BJ (cell line): ENCODE results near the gene CCDC141. TPM values are rescaled to one million over a fixed set of nuclear protein-coding genes. Genes with fewer than 3 reads are reported as not detected.

ENCODE experiments used
- CTCF ChIA-PET: fragments of 350-600 bp; formaldehyde crosslinking; extraction: SDS; loops from one replicate; lab custom pipeline; 2021; ENCODE audit warnings: antibody characterized with exemption, inconsistent platforms; lab: Yijun Ruan, JAX
- POLR2A ChIA-PET: fragments of 300-600 bp; sonication (Branson Sonifier 250); formaldehyde crosslinking; extraction: SDS; loops from one replicate; lab custom pipeline; 2021; ENCODE audit warnings: antibody characterized with exemption; lab: Charles Lee
- DNase-seq: peaks from one replicate; pipeline ENCODE4 v3.0.0-alpha.2; 2011; ENCODE audit warnings: low read depth
- H3K27me3 ChIP-seq: 2 replicates; pipeline ENCODE4 v1.6.0; 2011; ENCODE audit warnings: low read length; ENCODE audit not compliant: control insufficient read depth, insufficient read depth
- H3K36me3 ChIP-seq: 2 replicates; pipeline ENCODE4 v1.5.1; 2011; ENCODE audit warnings: low read length; ENCODE audit not compliant: control insufficient read depth, insufficient read depth
- H3K4me3 ChIP-seq: 2 replicates; pipeline ENCODE4 v1.5.1; 2011; ENCODE audit warnings: low read depth, mild to moderate bottlenecking, control low read depth, low read length
- polyA plus RNA-seq: library from polyadenylated mRNA; depleted of rRNA; stranded (reverse); fragments of >200 nt; gene quantifications from 2 replicates; pipeline ENCODE4 v1.2.3, GENCODE V29; 2011
- TF ChIP-seq, protein P1 (sequence below): IDR thresholded peaks from 2 replicates; pipeline ENCODE4 v1.5.1; 2011; ENCODE audit warnings: low read depth, mild to moderate bottlenecking, control low read depth, inconsistent platforms, low read length, moderate library complexity; ENCODE audit not compliant: insufficient read depth

The CCDC141 gene
- polyA plus RNA-seq, 1 experiment, result not detected

GRCh38 chr2:178934571-178934970 lies 115.4 kb downstream of the CCDC141 start:
- DNase-seq, result no peak

DNA sequence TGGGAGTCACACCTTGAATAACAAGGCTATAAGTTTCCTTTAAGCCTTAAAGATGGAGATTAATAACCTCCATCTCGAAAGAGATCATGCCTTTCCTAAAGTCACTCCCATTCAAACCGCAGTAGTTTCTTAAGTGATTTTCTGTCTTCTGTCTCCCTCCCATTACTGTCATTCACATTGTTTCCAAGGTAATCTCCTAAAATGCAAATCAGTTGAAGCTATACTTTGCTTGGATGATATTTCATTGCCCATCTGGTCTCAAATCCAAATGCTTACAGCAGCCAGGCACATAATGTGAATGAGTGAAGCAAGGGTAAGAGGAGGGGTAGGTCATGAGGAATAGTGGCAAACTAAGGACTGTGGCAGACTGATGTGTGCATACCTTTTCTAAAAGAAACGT lies 116.4 kb downstream of the CCDC141 start:
- Histone ChIP-seq H3K36me3 (no peaks in the 10 kb centered on the region), H3K4me3 (no peak overlapping the region), H3K27me3 (no peaks in the 10 kb centered on the region)
- ChIA-PET CTCF (interaction anchor here (1.4 kb wide), 1 partner anchor 15 kb away, joined by 3 read pairs; no protein-coding TSS in a partner anchor), POLR2A (no interaction called here)
- TF ChIP-seq, protein P1, sequence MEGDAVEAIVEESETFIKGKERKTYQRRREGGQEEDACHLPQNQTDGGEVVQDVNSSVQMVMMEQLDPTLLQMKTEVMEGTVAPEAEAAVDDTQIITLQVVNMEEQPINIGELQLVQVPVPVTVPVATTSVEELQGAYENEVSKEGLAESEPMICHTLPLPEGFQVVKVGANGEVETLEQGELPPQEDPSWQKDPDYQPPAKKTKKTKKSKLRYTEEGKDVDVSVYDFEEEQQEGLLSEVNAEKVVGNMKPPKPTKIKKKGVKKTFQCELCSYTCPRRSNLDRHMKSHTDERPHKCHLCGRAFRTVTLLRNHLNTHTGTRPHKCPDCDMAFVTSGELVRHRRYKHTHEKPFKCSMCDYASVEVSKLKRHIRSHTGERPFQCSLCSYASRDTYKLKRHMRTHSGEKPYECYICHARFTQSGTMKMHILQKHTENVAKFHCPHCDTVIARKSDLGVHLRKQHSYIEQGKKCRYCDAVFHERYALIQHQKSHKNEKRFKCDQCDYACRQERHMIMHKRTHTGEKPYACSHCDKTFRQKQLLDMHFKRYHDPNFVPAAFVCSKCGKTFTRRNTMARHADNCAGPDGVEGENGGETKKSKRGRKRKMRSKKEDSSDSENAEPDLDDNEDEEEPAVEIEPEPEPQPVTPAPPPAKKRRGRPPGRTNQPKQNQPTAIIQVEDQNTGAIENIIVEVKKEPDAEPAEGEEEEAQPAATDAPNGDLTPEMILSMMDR, result no peak
- no peak for DNase-seq

More at GRCh38 chr2:178934571-178934970, 115.4 kb downstream of the CCDC141 start:
- Histone ChIP-seq H3K27me3 (no peaks in the 10 kb centered on the region), H3K4me3 (no peak overlapping the region), H3K36me3 (no peaks in the 10 kb centered on the region)
- TF ChIP-seq, protein P1, result no peak
- ChIA-PET POLR2A (no interaction called here), CTCF (no interaction called here)

DNA sequence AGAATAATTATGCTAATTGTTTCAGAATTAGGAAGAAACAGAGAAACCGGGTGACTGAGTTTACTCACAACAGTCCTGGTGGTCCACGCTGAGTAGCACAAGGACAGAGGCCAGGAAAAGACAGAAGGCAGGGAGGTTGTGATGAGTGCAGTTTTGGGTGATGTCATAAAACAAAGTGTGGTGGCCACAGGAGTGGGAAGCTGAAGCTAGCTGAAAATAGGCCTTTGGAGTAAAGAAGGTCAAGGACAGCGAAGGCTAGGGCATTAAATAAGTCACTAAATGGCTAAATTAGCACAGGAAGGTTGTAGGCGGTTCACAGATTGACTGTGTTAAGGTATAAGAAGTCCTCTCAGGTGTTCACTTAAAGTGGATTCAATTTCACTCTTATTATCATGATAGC lies 121.9 kb downstream of the CCDC141 start:
- Histone ChIP-seq H3K36me3 (no peaks in the 10 kb centered on the region), H3K4me3 (no peak overlapping the region), H3K27me3 (no peaks in the 10 kb centered on the region)
- CTCF ChIA-PET, result interaction anchor here (1.0 to 1.2 kb wide), 2 partner anchors 19 to 38 kb away, joined by 3 read pairs; no protein-coding TSS in a partner anchor
- TF ChIP-seq, protein P1, result no peak
- POLR2A ChIA-PET, result no interaction called here
- no peak for DNase-seq

- TF ChIP-seq, protein P1, result no peak
- Histone ChIP-seq H3K36me3 (no peaks in the 10 kb centered on the region), H3K27me3 (no peaks in the 10 kb centered on the region), H3K4me3 (no peak overlapping the region)
- no peak for DNase-seq
- POLR2A ChIA-PET, result interaction anchor here (0.6 kb wide), 1 partner anchor 601 kb away, joined by 4 read pairs; no protein-coding TSS in a partner anchor
- CTCF ChIA-PET, result interaction anchor here (0.7 to 3.2 kb wide), 4 partner anchors 12 to 37 kb away, joined by 3 to 12 read pairs (median 4); no protein-coding TSS in a partner anchor
Observed at GRCh38 chr2:178927173-178927572, 122.8 kb downstream of the CCDC141 start.

GRCh38 chr2:178924817-178925216 lies 125.1 kb downstream of the CCDC141 start:
- Histone ChIP-seq H3K27me3 (no peaks in the 10 kb centered on the region), H3K4me3 (no peak overlapping the region), H3K36me3 (no peaks in the 10 kb centered on the region)
- ChIA-PET POLR2A (no interaction called here), CTCF (interaction anchor here (1.6 to 3.2 kb wide), 2 partner anchors 10 to 34 kb away, joined by 4 to 12 read pairs; no protein-coding TSS in a partner anchor)
- TF ChIP-seq, protein P1, result no peak
- no peak for DNase-seq
